Measurements from ENCODE around the gene BTBD10.

- TF ChIP-seq POLR2A (IDR thresholded peaks at IDR 0.05) (no peak), CTCF (IDR thresholded peaks at IDR 0.05) (no peak), POLR2AphosphoS5 (IDR thresholded peaks at IDR 0.05) (peak; percentile 41), EP300 (IDR thresholded peaks at IDR 0.05) (no peak)
These were observed 22.7 kb downstream of the BTBD10 start for GRCh38 chr11:13440100-13440855.

All from gastroesophageal sphincter (tissue), 3 donors.